GM23248 (cell line): ENCODE data around the gene P3R3URF.

Experiments used
- EZH2 ChIP-seq: fragments of 200-600 bp; sonication (generic); IDR thresholded peaks from 2 replicates; pipeline ENCODE4 v1.6.1; 2018; ENCODE audit warnings: antibody characterized with exemption, mild to moderate bottlenecking; ENCODE audit not compliant: insufficient read depth, poor library complexity, severe bottlenecking
- EZH2phosphoT487 ChIP-seq: fragments of 200-600 bp; sonication (generic); IDR thresholded peaks from 2 replicates; pipeline ENCODE4 v1.6.1; 2018; ENCODE audit warnings: antibody characterized with exemption, moderate library complexity, mild to moderate bottlenecking, low read depth; ENCODE audit not compliant: insufficient read depth

DNA sequence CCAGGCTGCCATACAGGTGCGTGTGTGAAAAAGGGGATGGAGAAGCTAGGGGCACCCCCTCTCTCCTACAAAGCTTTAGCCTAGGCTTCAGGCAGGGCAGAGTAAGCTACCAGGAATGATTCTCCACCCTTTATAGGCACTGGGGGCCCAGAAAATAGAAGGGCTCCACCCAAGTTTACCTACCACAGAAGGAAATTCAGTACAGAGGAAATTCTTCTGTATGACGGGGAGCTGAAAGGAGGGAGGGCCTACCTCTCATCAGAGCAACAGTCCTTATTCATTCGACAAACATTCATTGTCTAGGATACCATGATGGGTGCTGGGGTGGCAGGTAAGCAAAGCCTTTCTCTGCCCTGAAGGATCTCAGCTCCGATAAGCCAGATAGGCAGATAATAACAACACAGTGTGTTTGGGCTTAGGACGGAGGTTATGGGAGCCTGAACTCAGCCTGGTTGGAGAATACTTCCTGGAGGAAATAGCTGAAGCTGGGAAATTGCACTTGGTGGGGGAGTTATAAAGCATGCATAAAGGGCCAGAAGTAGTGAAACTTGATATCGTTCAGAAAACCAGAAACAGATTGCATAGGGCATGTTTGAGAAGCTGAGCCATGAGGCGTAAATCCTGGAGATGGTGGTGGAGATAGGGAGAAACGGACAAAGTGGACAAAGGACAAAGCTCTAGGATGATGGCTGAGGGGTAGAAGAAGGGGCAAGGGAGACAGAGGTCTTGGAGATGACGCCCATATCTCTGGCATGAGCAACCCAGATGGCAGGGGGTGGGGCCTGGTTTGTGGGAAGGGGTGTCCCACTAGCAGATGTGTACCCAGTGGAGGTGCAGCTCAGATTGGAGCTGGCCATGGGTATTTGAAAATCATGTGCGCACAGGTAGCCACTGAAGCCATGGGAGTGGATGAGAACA lies 5.3 kb upstream of the P3R3URF start:
- TF ChIP-seq EZH2 (no peak), EZH2phosphoT487 (no peak)
